Measurements from ENCODE around the gene ELOB.
"Not testable (repeated sequence)": the region's sequence is repeated elsewhere in the genome, so short reads cannot be mapped to it uniquely, and the experiment has no call there.

Gene ELOB

DNA sequence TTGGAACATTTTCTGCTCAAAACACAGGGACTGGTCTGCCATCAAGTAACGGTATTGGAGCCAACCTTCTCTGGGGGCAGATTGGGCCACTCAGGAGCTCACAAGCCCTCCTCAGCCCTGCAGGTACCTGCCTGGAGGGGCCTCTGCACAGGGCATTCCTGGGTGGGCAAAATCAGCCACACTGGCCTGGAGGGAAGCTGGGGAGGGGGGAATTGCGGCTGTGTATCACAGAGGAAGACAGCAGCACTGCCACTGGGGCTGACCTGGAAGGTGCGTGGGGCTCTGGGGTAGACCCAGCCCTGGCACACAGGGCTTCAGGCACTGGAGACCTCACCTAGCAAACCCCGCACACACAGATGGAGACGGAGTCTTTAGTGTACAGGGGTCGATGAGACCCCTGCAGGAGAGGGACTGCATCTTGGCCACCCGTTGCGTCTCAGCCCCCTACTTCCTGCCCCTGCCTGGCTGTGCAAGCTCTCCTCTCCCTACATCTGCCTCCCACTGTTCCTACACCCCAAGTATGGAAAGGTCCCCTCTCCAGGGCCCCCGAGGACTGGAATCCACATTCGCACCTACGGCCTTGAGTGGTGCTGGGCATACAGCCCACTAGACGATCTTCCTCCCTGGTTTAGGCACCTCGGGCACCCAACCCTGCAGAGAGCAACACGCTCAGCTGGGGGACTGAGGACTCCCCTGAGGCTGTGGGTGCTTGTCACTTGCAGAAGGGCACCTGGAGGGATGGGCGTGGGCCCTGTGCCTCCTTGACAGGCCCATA is 31.8 kb downstream of the ELOB start:
- DNase-seq, result no peak

DNA sequence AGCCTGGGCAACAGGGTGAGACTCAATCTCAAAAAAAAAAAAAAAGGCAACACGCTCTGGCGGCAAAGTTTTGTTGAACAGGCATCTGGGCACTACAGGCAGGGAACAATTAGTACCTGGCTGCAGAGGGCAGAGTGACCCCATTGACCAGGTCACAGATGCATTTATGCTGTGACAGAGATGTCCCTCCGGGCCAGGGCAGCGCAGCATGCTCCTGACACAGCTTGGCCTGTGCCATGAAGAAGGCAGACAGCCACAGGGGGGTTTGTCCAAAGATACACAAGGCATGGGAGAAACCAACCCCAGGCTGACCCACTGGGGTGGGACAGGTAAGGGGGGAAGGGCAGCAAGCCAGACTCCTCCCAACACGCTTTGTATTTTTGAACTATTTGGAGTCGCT is 32.4 kb downstream of the ELOB start:
- no peak for DNase-seq

DNA sequence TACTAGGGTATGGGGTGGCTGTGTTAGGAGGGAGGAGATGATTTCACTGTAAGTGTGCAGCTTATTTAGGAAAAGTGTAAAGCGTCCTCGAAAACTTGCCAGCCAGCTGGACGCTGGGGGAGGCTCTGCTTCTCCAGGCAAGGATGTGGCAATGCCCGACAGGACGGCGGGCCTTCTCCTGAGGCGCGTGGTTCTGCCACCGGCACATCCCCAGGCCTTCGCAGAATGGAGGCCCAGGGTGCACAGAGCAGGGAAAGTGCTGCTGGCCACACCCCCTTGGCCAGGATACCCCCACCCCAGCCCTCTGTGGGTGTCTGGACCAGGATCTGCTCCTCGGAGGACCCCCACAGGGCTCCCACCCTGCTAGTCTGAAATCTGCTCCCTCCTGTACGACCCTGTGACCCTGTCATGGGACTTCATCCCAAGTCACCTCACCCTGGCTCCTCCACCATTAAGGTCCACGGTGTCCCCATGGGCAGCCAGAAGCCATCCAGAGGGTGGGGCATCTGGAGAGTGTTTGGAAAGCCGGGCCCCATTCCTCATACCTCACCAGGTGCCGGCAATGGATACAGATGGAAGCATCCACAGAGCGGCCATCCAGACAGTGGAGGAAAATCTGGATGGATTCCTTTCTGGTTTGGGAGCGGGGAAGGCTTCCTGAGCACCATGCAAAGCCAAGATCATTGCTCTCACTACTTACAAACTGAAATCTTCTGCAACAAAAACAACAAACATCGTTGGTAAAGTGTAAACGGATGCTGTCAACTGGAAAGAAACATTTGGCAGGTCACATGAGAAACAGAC is 33.9 kb downstream of the ELOB start:
- DNase-seq, result no peak

DNA sequence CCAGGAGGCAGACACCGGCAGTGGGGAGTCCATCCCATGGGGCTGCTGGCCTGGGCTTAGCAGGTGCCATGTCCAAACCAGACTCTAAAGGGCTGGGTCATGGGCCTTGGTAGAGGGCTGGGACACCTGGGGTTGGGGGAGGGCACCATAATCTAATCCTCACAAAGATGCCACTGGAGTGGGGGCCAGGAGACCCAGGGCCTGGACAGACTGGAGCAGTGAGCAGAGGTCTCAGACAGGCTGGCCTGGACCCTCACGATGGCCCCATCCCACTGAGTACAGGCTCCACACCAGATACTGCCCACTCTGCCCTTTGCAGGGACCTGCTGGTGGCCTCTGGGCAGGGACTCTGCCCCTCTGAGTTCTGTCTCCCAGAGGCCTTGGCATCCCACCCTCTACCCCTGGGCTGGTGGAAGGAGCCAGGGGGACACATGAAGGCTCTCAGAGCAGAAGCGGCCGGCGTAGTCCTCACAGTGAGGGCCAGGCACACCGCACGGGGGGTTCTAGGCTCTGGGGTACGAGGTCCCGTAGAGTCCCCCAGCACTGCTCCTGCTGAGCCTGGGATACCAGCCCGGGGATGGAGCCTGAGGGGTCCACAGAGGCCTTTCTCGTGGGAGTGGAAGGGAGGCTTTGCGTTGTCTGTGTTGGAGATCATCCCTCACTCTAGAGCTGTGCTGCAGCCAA is 34.6 kb downstream of the ELOB start:
- DNase-seq, result no peak

DNA sequence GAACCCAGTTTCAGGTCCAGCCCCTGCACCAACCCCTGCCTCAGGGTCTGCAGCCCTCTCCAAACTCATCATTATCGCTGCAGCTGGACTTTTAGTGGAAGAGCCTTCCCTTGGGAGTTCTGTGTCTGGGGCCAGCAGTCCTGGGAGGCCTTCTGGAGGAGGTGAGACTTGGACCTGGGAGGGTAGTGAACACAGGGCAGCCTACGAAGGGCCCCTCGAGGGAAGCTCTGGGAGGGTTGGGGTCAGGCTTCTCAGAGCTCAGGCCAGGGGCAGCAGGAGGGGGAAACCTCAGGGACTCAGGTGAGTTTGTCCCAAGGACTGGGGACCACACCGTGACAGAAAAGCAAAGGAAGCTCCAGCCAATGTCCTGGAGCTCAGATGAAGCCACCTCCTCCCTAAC is 35.9 kb downstream of the ELOB start:
- no peak for DNase-seq

DNA sequence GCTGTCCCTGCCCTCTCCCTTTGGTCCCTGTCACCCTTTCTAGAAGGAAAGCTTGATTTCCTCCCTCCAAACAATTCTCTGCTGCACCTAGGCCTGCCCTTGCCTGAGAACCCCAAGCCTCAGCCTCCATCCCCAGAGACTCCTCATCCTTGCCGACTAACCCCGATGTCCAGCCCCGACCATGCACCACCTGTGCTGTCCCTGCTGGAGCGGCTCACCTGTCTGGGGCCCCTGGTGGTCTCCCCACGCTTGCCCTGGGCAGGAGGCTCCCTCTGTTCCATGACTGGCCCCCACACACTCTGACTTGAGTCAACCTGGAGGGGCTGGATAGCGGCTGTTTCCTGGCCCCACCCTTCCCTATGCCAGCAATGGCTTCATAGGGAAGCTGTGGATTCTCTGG is 36.6 kb downstream of the ELOB start:
- no peak for DNase-seq

DNA sequence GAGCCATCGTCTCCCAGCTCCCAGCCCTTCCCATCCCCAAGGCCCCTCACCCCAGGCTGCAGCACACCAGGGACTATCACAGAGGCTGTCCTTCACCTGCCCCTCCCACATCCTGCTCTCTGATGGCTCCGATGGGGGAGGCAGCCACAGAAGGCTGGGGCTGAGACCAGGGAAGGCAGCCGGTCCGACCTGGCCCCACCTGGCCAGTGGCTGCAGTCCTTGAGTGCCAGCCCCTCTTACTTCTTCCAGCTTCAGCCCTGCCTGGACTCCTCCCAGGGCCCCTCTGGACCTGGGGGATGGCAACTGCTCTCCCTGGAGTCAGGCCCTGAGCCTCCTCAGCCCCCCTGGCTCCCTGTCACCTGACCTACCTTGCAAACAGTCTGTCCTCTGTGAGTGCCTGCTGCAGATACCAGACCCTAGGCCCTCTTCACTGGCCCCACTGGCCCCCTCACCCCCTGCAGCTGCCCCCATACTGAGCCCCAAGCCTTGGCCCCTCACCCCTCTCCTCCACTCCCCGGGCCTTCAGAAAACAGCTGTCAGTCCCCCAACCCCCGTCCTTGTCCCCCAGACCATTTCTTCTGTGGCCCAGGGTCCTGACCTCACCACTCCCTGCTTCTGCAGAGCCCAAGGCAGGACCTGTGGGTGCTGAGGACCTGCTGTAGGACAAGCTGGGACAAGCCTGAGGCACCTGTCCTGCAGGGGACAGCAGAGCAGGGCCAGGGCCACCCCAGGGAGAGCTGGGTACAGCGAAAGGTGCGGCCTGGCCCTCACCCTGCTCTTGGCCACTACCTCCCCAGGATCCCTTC is 37.3 kb downstream of the ELOB start:
- no peak for DNase-seq

DNA sequence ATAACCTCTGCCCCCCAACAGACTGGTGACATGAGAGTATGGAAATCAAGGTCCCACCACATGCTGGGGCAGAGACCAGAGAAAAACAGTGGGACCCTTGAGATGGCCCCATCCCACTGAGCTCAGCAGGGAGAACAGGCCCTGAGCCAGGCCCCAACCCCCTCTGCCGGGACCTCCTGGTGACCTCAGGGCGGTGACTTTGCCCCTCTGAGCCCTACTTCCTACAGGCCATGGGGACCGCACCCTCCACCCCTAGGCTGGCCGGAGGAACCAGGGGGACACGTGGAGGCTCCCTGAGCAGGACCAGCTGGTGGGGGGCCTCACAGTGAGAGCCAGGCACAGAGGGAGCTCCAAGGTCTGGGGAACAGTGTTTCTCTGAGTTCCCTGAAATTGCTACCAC is 38.5 kb downstream of the ELOB start:
- no peak for DNase-seq

DNA sequence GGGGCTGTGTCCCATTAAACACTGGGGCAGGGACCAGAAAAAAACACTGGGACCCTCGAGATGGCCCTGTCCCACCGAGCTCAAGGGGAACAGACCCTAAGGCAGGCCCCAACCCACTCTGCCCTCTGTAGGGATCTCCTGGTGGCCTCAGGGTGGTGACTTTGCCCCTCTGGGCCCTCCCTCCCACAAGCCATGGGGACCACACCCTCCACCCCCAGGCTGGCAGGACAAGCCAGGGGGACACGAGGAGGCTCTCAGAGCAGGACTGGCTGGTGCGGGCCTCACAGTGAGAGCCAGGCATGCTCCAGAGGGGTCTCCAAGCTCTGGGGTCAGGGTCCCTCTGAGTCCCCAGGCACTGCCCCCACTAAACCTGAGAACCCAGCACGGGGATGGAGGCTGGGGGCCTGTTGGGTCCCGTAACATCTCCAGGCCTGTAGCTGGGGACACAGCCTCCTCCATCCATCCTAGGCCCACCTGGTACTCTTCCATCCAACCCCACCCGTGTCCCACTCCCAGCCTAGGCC is 39.1 kb downstream of the ELOB start:
- DNase-seq, result no peak

DNA sequence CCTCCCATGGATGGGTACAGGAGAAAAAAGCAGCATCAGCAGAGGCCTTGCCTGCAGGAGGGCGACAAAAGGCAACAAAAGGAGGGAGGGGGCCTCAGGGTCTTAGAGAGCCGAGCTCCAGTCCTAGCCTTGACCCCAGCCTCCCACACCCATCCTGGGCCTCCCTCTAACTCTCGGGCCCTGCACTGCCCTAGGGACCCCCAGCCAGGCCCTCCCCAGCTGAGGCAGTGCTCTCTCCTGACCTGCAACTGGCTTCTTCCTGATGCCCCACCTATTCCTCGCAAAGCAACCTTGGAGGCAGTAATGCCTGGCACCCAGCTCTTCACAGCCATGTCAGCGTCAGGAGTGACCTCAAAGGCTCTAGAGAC is 39.9 kb downstream of the ELOB start:
- DNase-seq, result no peak

DNA sequence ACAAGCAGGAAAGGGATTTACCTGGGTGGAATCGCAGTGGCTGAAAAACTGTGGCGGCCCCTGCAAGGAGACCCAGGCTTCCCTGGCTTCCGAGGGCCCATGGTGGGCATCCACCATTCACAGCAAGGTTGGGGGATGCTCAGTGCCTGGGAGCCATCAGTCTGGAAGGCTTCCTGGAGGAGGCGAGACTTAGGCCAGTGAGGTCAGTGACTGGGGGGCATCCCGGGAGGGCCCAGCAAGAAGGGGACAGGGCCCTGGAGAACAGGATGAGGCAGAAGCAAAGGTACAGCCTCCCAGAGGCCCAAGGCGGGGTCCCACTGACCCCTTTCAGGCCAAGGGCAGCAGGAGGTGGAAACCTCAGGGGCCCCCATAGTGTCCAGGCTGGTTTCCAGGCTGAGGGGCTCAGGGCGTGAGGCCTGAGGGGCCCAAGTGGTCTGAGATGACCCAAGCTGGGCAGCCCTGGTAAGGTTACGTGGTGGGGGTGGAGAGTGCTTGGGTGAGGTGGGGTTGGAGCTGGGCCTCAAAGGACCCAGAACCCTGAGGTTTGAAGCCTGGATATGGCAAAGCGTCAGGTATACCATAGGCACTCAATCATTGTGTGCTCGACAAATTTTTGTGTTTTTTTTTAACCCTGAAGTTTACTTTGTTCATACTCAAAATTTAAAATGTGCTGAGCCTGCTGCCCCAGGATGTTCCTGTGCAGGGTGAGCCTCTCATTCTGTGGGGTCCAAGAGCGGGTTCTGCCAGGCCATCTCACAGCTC is 40.4 kb downstream of the ELOB start:
- DNase-seq, result no peak

DNA sequence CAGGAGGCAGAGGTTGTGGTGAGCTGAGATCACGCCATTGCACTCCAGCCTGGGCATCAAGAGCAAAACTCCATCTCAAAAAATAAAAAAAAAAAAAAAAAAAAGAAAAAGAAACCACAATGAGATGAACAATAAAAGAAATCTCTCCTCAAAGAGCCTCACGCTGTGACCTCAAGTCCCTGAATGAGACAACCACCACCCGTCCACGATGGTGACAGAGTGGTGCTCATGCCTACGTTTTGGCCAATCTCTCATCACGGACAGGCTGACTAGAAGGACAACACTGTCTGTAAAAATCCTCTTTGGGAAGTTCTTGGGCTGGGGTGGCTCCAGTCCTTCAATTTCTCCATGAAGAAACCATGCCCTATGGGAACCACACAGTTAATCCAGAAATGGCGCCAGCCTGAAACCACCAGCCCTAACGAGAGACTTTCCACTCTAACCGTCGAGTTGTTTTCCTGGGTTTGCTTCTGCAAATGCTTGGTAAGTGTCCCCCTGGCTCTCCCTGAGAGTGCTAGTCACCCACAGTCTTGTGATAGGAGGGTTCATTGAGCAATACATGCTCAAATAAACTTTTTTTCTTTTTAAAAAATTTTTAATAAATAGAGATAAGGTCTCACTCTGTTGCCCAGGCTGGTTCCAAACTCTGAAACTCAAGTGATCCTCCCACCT is 42.1 kb downstream of the ELOB start:
- no peak for DNase-seq

DNA sequence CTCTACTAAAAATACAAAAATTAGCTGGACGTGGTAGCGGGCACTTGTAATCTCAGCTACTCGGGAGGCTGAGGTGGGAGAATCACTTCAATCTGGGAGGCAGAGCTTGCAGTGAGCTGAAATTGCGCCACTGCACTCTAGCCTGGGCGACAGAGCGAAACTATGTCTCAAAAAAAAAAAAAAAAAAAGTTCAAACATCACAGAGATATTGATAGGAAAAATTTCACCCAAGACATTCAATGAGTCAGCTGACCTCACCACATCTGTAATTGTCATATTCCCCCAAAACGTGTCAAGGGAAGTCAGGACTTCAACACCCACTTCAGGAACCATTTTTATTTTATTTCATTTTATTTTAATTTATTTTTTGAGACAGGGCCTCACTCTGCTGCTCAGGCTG is 49.0 kb downstream of the ELOB start:
- no peak for DNase-seq

DNA sequence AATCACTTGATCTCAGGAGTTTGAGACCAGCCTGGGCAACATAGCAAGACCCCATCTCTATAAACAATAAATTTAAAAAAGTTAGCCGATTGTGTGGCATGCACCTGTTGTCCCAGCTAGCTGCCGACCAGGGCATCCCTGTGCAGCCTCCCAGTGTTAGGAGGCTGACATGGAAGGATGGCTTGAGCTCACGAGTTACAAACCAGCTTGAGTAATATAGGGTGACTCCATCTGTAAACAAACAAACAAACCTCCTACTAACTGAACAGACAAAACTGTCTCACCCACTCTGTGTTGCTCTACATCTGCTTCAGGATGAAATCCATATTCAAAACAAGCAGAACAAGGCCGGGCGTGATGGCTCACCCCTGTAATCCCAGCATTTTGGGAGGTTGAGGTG is 50.2 kb downstream of the ELOB start:
- no peak for DNase-seq

DNA sequence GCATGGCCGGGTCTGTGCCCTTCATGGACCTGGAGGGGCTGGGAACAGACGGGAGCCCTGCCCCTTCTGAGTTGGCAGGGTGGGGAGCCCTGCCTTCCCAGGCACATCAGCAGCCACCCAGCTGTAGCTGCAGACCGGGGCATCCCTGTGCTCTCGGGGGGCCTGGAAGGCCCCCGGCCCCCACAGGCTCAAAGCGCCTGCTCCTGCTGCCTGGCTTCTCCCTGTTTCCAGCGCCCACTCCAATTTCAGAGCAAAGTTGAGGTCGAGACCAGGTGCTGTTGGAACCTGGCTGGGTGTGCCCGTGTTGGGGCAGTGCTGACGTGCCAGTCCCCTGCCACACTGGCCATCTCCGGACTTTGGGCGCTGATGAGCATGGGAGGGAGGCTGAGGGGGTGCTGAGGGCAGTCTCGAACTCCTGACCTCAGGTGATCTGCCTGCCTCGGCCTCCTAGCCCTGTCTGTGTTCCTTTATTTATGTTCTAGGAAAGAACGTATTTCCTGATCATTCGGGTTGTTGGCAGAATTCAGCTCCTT is 52.2 kb downstream of the ELOB start:
- no peak for DNase-seq

DNA sequence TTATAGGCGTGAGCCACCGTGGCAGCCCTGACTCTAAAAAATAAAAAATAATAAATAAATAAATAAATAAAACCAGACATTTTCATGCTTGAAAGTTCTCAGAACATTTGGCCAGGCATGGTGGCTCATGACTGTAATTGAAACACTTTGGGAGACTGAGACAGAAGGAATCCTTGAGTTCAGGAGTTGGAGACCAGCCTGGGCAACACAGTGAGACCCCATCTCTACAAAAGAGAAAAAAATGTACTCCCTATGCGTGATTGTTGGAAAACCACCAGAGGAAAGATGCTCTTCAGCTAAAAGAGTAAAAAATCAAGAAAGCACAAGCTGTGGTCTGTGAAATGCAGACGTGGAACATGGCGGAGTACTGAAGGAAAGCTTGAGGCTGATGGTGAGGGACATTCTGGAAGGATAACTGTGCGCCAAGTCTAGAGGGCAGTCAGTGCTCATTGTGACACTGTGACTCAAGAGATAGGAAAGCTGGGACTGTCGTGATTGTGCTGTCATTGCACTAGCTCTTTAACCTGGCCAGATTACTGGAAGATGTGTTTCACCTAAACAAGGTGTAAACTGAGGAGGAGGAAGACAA is 52.9 kb downstream of the ELOB start:
- DNase-seq, result no peak

DNA sequence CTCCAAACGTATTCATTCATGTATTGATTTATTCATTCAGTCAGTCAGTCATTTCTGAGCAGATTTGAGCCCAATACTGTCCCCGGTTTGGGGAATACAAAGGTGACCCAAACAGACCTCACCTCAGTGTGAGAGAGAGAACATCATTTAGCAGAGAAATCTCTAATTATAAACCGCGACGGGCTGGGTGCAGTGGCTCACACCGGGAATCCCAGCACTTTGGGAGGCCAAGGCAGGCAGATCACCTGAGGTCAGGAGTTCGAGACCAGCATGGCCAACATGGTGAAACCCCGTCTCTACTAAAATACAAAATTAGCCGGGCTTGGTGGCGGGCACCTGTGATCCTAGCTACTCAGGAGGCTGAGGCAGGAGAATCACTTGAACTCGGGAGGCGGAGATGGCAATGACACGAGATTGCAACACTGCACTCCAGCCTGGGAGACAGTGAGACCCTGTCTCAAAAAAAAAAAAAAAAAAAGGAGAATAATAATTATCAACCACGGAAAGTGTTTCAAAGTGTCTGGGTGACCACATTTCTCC is 55.4 kb downstream of the ELOB start:
- not testable (repeated sequence) for DNase-seq

All from T-helper 9 cell (primary cell).